ENCODE results near the gene NUDT5. TPM values are rescaled to one million over a fixed set of nuclear protein-coding genes. Genes with fewer than 3 reads are reported as not detected.
"Not testable (repeated sequence)": the region's sequence is repeated elsewhere in the genome, so short reads cannot be mapped to it uniquely, and the experiment has no call there.

The NUDT5 gene
- total and polyA plus RNA-seq, 3 experiments from 2014 or later, result 61.4 to 125 (median 119) TPM

DNA sequence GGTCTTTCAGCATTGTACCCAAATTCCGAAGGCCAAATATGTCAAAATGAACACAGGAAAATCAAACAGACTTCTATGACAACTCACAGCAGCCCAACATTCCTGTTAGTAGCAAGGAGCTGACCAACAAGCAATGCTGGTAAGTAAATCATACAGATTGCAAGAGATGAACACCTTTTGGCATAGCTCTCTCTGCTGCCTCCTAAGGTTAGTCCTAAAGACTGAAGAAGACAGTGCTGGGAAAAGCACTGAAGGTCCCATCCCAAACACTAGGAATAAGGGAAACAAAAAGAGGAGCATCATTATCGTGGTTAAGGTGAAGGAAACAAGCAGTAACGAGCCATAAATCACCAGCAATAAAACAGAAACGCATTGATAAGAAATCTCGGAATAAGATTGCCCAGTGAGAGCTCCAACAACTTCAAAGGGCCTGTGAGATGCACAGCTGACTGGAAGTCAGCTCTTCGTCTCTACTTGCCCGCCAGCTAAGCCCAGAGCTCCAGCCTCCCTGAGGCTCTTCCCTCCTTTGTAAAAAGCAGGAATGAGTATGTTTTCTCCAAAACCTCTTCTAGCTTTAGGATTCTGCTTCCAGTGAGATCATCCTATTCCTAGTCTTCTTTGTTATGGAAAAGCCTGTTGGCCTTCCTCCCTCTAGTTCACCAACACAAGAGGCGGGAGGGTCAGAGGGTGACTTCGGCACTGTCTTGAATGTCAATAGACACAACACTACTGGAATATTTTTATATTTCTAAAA, 15.3 kb downstream of the NUDT5 start:
- no peak for DNase-seq
- CTCF ChIA-PET, result interaction anchor here (1.2 to 2.7 kb wide), 4 partner anchors 11 to 50 kb away, joined by 3 to 20 read pairs (median 4); partner anchors contain the start of genes CDC123 and NUDT5

DNA sequence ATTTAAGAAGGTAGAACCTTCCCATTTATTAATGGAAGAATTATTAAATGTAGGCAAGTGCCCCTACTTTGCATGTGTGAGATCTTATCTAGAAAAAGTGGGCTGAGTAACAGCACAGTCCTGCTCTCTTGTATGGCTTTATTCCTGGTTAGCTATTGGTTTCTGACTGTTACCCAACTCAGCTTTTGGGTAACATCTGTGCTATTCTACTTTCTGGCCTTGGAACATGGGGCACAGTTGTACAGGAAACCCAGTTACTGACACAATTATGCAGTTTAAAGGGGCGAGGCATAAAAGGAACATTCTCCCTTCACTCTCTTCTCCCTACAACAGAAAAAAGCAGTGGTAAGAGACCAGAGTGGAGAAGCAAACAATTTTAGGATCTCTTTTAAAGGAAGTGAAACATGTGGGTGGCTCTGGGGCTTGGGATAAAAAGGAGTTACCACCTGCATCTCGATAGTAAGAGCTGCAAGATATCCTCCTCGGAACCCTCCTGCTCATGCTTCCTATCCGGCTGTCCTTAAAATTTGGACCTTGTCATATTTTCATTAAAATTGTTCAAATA, 16.0 kb downstream of the NUDT5 start:
- DNase-seq, result no peak
- Histone ChIP-seq H3K4me1 (ENCODE audit: insufficient read depth, low read length) (peaks cover 19% of the 10 kb centered on the region), H3K27me3 (ENCODE audit: insufficient read depth, low read length, poor library complexity, severe bottlenecking) (no peaks in the 10 kb centered on the region), H3K27ac (ENCODE audit: low read depth, low read length) (no peak overlapping the region), H3K4me3 (ENCODE audit: low read length) (no peak overlapping the region), H3K9me3 (ENCODE audit: low read length) (no peaks in the 10 kb centered on the region), H3K36me3 (ENCODE audit: insufficient read depth, low read length) (peaks cover 23% of the 10 kb centered on the region)
- no peak overlapping the region for H3K4me3 Mint-ChIP-seq
- no peaks in the 10 kb centered on the region for H3K27me3 Mint-ChIP-seq
- ChIA-PET CTCF (interaction anchor here (2.7 kb wide), 1 partner anchor 16 kb away, joined by 20 read pairs; the partner anchor contains the start of genes CDC123 and NUDT5), POLR2A (interaction anchor here (1.0 kb wide), 1 partner anchor 17 kb away, joined by 3 read pairs; the partner anchor contains the start of gene CDC123)
- peaks cover 0 to 53% (median 6%) of the 10 kb centered on the region in 3 donors for H3K36me3 Mint-ChIP-seq
- H3K27ac Mint-ChIP-seq, result peak overlapping the region in 7 of 8 donors; percentile 44 to 98 (median 93)
- H3K4me1 Mint-ChIP-seq, result peaks cover 25 to 34% (median 32%) of the 10 kb centered on the region in 3 donors
- no peaks in the 10 kb centered on the region for H3K9me3 Mint-ChIP-seq

More for the DNA sequence above, 15.3 kb downstream of the NUDT5 start:
- Mint-ChIP-seq H3K27ac (peak overlapping the region; percentile 92 to 98 (median 94)), H3K4me3 (peak overlapping the region in 4 of 7 donors; percentile 49 to 74 (median 66)), H3K9me3 (no peaks in the 10 kb centered on the region), H3K36me3 (peaks cover 6 to 57% (median 10%) of the 10 kb centered on the region in 3 donors), H3K4me1 (peaks cover 25 to 34% (median 32%) of the 10 kb centered on the region in 3 donors), H3K27me3 (no peaks in the 10 kb centered on the region)
- peaks cover 19% of the 10 kb centered on the region for H3K4me1 ChIP-seq (ENCODE audit: insufficient read depth, low read length)
- H3K36me3 ChIP-seq (ENCODE audit: insufficient read depth, low read length), result peaks cover 29% of the 10 kb centered on the region
- H3K9me3 ChIP-seq (ENCODE audit: low read length), result no peaks in the 10 kb centered on the region
- H3K27me3 ChIP-seq (ENCODE audit: insufficient read depth, low read length, poor library complexity, severe bottlenecking), result no peaks in the 10 kb centered on the region
- H3K4me3 ChIP-seq (ENCODE audit: low read length), result no peak overlapping the region
- no peak overlapping the region for H3K27ac ChIP-seq (ENCODE audit: low read depth, low read length)
- POLR2A ChIA-PET, result interaction anchor here (2.4 kb wide), 1 partner anchor 15 kb away, joined by 10 read pairs; the partner anchor contains the start of genes CDC123 and NUDT5

DNA sequence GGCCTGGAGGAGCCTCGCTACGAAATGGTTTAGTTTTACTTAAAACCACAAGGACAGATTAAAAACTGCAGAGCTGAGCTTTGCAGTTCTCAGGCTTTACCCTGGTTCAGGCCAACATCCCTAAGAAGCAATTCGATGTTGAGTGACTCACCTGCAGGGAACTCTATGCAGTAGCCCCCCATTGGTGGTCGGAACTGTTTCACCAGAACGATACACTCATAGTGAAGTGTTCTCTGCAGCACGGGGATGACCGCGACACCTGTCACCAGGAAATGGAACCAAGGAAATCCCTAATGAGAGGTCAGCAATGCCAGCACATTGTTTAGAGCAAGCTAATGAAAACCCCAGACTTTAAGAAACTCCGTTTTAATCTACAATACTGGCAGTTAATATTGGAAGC, 18.0 kb downstream of the NUDT5 start:
- Mint-ChIP-seq H3K4me3 (no peak overlapping the region), H3K27ac (peak overlapping the region in 1 of 8 donors; percentile 32), H3K27me3 (no peaks in the 10 kb centered on the region), H3K36me3 (peaks cover 0 to 56% (median 13%) of the 10 kb centered on the region in 3 donors), H3K9me3 (no peaks in the 10 kb centered on the region), H3K4me1 (peaks cover 25 to 34% (median 32%) of the 10 kb centered on the region in 3 donors)
- ChIA-PET POLR2A (no interaction called here), CTCF (no interaction called here)
- peaks cover 19% of the 10 kb centered on the region for H3K4me1 ChIP-seq (ENCODE audit: insufficient read depth, low read length)
- no peak overlapping the region for H3K27ac ChIP-seq (ENCODE audit: low read depth, low read length)
- H3K27me3 ChIP-seq (ENCODE audit: insufficient read depth, low read length, poor library complexity, severe bottlenecking), result no peaks in the 10 kb centered on the region
- no peak for DNase-seq
- no peak overlapping the region for H3K4me3 ChIP-seq (ENCODE audit: low read length)
- H3K9me3 ChIP-seq (ENCODE audit: low read length), result no peaks in the 10 kb centered on the region
- peaks cover 33% of the 10 kb centered on the region for H3K36me3 ChIP-seq (ENCODE audit: insufficient read depth, low read length)

DNA sequence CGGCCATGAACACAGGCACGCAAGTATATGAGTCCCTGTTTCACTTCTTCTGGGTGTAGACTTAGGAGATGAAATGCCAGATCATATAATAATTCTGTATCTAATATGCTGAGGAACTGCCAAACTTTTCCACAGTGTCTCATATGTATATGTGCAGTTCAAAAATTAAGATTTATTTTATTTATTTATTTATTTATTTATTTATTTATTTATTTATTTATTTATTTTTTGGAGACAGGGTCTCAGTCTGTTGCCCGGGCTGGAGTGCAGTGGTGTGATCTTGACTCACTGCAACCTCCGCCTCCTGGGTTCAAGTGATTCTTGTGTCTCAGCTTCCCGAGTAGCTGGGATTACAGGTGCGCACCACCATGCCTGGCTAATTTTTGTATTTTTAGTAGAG, 24.2 kb downstream of the NUDT5 start:
- POLR2A ChIA-PET; H3K4me3 Mint-ChIP-seq; H3K9me3 Mint-ChIP-seq; H3K27ac ChIP-seq (ENCODE audit: low read depth, low read length); H3K4me1 ChIP-seq (ENCODE audit: insufficient read depth, low read length); CTCF ChIA-PET; H3K4me3 ChIP-seq (ENCODE audit: low read length); H3K9me3 ChIP-seq (ENCODE audit: low read length); H3K27me3 Mint-ChIP-seq; DNase-seq; H3K4me1 Mint-ChIP-seq; H3K27me3 ChIP-seq (ENCODE audit: insufficient read depth, low read length, poor library complexity, severe bottlenecking): not testable (repeated sequence)
- peak overlapping the region in 1 of 8 donors; percentile 52 for H3K27ac Mint-ChIP-seq
- H3K36me3 ChIP-seq (ENCODE audit: insufficient read depth, low read length), result peaks cover 33% of the 10 kb centered on the region
- H3K36me3 Mint-ChIP-seq, result peaks cover 6 to 76% (median 27%) of the 10 kb centered on the region in 3 donors

DNA sequence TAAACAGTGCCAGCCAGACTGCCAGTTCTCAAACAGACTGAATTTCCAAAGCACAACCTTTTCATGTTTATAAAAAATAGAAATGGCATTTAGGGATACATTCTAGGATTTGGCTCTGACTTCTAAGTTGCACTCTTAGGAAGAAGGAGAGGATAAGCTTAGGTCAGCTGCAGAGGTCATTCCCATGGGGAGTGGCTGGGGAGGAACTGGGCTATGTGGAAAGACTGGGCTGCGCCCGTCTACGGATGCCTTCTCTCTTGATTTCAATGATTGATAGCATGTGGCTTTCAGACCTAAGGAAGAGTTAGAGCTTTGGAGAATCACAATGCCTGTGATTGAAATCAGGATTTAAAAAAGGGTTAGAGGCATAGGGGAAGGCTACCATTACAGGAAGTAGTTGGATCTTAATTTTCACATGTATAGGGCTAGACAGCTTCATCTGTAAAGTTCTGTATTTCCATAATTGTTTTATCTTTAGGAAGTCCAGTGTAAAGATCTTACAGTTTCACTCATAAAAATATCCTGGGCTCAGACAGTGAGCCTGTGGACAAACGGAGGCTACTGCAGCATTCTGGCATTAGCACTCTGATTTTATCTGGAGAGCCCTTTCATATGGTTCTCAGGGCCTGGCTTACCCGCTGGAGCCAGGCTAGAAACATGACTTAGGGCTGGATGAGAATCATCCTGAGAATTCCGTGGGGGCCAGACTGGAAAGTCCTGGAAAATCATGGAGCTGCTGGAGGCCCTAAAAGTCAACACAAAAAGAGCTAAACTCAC, 29.5 kb downstream of the NUDT5 start:
- no peak overlapping the region for H3K27ac ChIP-seq (ENCODE audit: low read depth, low read length)
- Mint-ChIP-seq H3K4me3 (no peak overlapping the region), H3K9me3 (no peaks in the 10 kb centered on the region), H3K4me1 (peaks cover 0 to 3% (median 0%) of the 10 kb centered on the region in 3 donors), H3K27ac (peak overlapping the region in 2 of 8 donors; percentile 17 to 26), H3K27me3 (no peaks in the 10 kb centered on the region), H3K36me3 (peaks cover 0 to 85% (median 22%) of the 10 kb centered on the region in 3 donors)
- peaks cover 30% of the 10 kb centered on the region for H3K36me3 ChIP-seq (ENCODE audit: insufficient read depth, low read length)
- no peaks in the 10 kb centered on the region for H3K4me1 ChIP-seq (ENCODE audit: insufficient read depth, low read length)
- DNase-seq, result no peak
- no peaks in the 10 kb centered on the region for H3K9me3 ChIP-seq (ENCODE audit: low read length)
- ChIA-PET POLR2A (no interaction called here), CTCF (interaction anchor here (0.7 kb wide), 1 partner anchor 29 kb away, joined by 3 read pairs; the partner anchor contains the start of gene NUDT5)
- H3K4me3 ChIP-seq (ENCODE audit: low read length), result no peak overlapping the region
- no peaks in the 10 kb centered on the region for H3K27me3 ChIP-seq (ENCODE audit: insufficient read depth, low read length, poor library complexity, severe bottlenecking)

DNA sequence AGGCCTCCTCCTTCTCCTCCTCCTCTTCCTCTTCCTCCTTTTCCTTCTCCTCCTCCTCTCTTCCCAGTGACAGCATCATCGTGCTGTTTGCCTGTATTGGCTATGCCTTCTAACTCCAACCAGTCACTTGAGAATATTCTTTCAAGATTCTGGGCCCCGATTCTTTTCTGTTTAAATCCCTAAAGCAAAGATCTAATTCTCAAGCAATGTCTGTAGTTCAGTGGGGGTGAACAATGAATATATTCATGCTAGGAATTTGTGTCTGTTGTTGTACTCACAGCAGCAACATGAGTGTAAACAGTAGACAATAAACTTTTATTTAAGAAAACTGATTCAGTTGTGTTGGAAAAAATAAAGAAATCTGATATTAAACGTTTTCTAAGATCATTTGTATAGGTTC, 30.7 kb downstream of the NUDT5 start:
- Histone ChIP-seq H3K4me3 (ENCODE audit: low read length) (no peak overlapping the region), H3K36me3 (ENCODE audit: insufficient read depth, low read length) (peaks cover 25% of the 10 kb centered on the region), H3K9me3 (ENCODE audit: low read length) (no peaks in the 10 kb centered on the region), H3K4me1 (ENCODE audit: insufficient read depth, low read length) (no peaks in the 10 kb centered on the region), H3K27ac (ENCODE audit: low read depth, low read length) (no peak overlapping the region), H3K27me3 (ENCODE audit: insufficient read depth, low read length, poor library complexity, severe bottlenecking) (no peaks in the 10 kb centered on the region)
- no peak for DNase-seq
- ChIA-PET POLR2A (no interaction called here), CTCF (no interaction called here)
- Mint-ChIP-seq H3K4me3 (no peak overlapping the region), H3K4me1 (peaks cover 0 to 3% (median 0%) of the 10 kb centered on the region in 3 donors), H3K27ac (peak overlapping the region in 4 of 8 donors; percentile 16 to 81 (median 30)), H3K9me3 (no peaks in the 10 kb centered on the region), H3K36me3 (peaks cover 3 to 85% (median 18%) of the 10 kb centered on the region in 3 donors), H3K27me3 (no peaks in the 10 kb centered on the region)

DNA sequence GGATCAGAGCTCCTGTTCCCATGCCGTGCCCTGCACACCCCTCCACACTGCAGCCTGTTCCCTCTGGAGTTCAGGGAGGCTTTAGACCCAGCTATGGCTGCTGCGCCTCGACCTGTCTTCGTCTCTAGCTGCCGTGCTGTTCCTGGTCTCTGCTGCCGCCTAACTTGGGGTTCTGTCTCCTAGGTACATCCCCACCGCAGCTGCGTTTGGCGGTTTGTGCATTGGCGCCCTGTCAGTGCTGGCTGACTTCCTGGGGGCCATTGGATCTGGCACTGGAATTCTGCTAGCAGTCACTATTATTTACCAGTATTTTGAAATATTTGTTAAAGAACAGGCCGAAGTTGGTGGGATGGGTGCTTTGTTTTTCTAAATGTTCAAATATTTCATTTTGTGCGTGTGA, 31.6 kb downstream of the NUDT5 start:
- Mint-ChIP-seq H3K4me1 (peaks cover 0 to under 1% (median 0%) of the 10 kb centered on the region in 3 donors), H3K9me3 (no peaks in the 10 kb centered on the region), H3K4me3 (no peak overlapping the region), H3K27ac (peak overlapping the region in 1 of 8 donors; percentile 73), H3K36me3 (peaks cover 3 to 83% (median 14%) of the 10 kb centered on the region in 3 donors), H3K27me3 (no peaks in the 10 kb centered on the region)
- H3K4me1 ChIP-seq (ENCODE audit: insufficient read depth, low read length), result no peaks in the 10 kb centered on the region
- H3K36me3 ChIP-seq (ENCODE audit: insufficient read depth, low read length), result peaks cover 16% of the 10 kb centered on the region
- H3K27ac ChIP-seq (ENCODE audit: low read depth, low read length), result no peak overlapping the region
- ChIA-PET POLR2A (no interaction called here), CTCF (no interaction called here)
- no peaks in the 10 kb centered on the region for H3K27me3 ChIP-seq (ENCODE audit: insufficient read depth, low read length, poor library complexity, severe bottlenecking)
- no peak overlapping the region for H3K4me3 ChIP-seq (ENCODE audit: low read length)
- no peak for DNase-seq
- no peaks in the 10 kb centered on the region for H3K9me3 ChIP-seq (ENCODE audit: low read length)

Data from CD8-positive, alpha-beta memory T cell (primary cell).